ENCODE measurements around the gene ANTXR1.

ANTXR1 gene

DNA sequence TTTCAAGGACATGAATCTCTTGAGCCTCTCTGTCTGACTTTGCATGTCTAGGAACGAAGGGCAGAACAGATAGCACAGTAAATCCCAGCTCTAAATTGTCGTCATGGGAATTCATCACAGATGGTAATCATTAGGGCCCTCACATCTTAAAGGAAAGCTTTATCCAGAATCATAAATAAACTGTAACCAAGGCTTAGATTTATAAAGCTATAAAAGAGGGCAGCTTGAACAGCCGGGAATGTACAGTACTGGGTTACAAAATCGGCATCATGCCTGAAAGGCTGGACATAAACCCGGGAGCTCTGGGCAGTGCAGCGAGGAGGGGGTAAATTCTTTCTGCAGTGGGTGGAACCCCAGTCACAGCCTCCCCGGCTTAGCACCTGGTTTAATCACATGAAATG, 229.7 kb downstream of the ANTXR1 start:
- DNase-seq = no peak
- no peaks in the 10 kb centered on the region for H3K27me3 ChIP-seq
- H3K36me3 ChIP-seq = no peaks in the 10 kb centered on the region

DNA sequence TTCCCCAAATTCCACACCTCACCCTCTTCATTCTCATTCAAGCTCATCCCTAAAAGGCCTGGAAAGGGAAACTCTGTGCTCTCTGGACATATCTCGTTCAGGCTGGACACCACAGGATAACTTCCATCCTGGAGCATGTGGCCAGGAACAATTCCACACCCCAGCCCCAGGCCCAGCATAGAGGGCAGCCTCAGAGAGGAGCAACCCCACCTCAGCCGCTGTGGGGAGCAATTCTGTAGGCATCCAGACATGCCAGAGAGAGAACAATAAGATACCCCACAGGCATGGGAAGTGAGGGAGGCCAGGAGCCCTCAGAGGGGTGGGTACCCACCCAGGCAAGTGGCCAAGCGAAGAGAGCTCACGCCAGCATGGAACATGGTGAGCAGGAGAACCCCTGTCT, 230.7 kb downstream of the ANTXR1 start:
- Histone ChIP-seq H3K27me3 (no peaks in the 10 kb centered on the region), H3K4me3 (ENCODE audit: low read depth, low read length) (no peak overlapping the region), H3K36me3 (no peaks in the 10 kb centered on the region), H3K4me1 (no peaks in the 10 kb centered on the region), H3K9me3 (no peaks in the 10 kb centered on the region)
- TF ChIP-seq, protein P1, sequence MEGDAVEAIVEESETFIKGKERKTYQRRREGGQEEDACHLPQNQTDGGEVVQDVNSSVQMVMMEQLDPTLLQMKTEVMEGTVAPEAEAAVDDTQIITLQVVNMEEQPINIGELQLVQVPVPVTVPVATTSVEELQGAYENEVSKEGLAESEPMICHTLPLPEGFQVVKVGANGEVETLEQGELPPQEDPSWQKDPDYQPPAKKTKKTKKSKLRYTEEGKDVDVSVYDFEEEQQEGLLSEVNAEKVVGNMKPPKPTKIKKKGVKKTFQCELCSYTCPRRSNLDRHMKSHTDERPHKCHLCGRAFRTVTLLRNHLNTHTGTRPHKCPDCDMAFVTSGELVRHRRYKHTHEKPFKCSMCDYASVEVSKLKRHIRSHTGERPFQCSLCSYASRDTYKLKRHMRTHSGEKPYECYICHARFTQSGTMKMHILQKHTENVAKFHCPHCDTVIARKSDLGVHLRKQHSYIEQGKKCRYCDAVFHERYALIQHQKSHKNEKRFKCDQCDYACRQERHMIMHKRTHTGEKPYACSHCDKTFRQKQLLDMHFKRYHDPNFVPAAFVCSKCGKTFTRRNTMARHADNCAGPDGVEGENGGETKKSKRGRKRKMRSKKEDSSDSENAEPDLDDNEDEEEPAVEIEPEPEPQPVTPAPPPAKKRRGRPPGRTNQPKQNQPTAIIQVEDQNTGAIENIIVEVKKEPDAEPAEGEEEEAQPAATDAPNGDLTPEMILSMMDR (IDR thresholded peaks at IDR 0.05; ENCODE audit: low read depth, low read length) = no peak
- no peak for DNase-seq

More for the DNA sequence above, 229.7 kb downstream of the ANTXR1 start:
- Histone ChIP-seq H3K9me3 (no peaks in the 10 kb centered on the region), H3K4me1 (no peaks in the 10 kb centered on the region), H3K4me3 (ENCODE audit: low read depth, low read length) (no peak overlapping the region)
- TF ChIP-seq, protein P1 (IDR thresholded peaks at IDR 0.05; ENCODE audit: low read depth, low read length) = no peak

DNA sequence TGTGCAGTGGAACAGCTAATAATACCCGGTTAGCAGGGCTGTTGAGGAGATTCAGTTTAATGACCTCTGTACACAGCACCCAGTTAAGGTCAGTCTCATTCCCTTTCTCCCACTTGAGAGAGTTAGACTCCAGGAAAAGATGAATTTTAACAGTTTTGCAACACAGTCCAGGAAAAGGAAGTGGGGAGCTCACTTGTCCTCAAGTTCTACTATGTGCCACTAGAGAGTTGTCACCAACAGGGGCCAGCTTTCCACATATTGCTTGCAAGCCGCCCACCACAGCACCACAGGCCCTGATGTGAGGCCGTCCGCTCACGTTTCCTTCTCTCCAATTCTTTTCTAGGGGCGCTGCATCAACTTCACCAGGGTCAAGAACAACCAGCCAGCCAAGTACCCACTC, 231.9 kb downstream of the ANTXR1 start:
- TF ChIP-seq, protein P1 (IDR thresholded peaks at IDR 0.05; ENCODE audit: low read depth, low read length) = no peak
- H3K9me3 ChIP-seq = no peaks in the 10 kb centered on the region
- H3K36me3 ChIP-seq = no peaks in the 10 kb centered on the region
- no peaks in the 10 kb centered on the region for H3K4me1 ChIP-seq
- DNase-seq = no peak
- H3K27me3 ChIP-seq = no peaks in the 10 kb centered on the region
- no peak overlapping the region for H3K4me3 ChIP-seq (ENCODE audit: low read depth, low read length)

DNA sequence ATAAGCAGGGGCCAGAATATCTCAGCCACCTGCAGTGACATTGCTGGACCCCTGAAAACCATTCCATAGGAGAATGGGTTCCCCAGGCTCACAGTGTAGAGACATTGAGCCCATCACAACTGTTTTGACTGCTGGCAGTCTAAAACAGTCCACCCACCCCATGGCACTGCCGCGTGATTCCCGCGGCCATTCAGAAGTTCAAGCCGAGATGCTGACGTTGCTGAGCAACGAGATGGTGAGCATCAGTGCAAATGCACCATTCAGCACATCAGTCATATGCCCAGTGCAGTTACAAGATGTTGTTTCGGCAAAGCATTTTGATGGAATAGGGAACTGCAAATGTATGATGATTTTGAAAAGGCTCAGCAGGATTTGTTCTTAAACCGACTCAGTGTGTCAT, 234.6 kb downstream of the ANTXR1 start:
- no peaks in the 10 kb centered on the region for H3K9me3 ChIP-seq
- no peaks in the 10 kb centered on the region for H3K36me3 ChIP-seq
- no peak overlapping the region for H3K4me3 ChIP-seq (ENCODE audit: low read depth, low read length)
- no peaks in the 10 kb centered on the region for H3K27me3 ChIP-seq
- TF ChIP-seq, protein P1 (IDR thresholded peaks at IDR 0.05; ENCODE audit: low read depth, low read length) = no peak
- H3K4me1 ChIP-seq = no peaks in the 10 kb centered on the region
- no peak for DNase-seq

DNA sequence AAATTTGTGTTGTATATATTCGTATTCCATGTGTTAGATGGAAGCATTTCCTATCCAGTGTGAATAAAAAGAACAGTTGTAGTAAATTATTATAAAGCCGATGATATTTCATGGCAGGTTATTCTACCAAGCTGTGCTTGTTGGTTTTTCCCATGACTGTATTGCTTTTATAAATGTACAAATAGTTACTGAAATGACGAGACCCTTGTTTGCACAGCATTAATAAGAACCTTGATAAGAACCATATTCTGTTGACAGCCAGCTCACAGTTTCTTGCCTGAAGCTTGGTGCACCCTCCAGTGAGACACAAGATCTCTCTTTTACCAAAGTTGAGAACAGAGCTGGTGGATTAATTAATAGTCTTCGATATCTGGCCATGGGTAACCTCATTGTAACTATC, 235.3 kb downstream of the ANTXR1 start:
- Histone ChIP-seq H3K4me3 (ENCODE audit: low read depth, low read length) (no peak overlapping the region), H3K4me1 (no peaks in the 10 kb centered on the region), H3K36me3 (no peaks in the 10 kb centered on the region), H3K9me3 (no peaks in the 10 kb centered on the region), H3K27me3 (no peaks in the 10 kb centered on the region)
- DNase-seq = no peak
- TF ChIP-seq, protein P1 (IDR thresholded peaks at IDR 0.05; ENCODE audit: low read depth, low read length) = no peak

DNA sequence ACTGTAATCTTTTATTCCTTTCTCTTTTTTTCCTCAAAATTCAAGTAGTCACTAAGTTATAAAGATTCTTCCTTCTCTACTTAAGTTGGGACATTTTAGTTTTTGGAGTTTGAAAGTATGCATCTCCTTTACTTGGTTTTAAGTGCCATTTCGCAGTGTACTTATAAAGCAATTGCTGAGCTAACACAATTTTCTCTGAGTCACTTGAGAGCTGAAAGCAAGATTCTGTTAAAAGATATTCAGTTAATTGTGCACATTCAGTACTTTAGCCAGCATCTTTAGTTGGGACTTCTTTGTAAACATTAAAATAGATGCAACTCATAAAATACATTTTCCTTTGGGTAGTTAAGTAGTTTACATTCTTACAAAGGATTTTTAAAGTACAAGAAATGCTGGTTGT, 238.0 kb downstream of the ANTXR1 start:
- Histone ChIP-seq H3K36me3 (no peaks in the 10 kb centered on the region), H3K27me3 (no peaks in the 10 kb centered on the region), H3K9me3 (no peaks in the 10 kb centered on the region), H3K4me3 (ENCODE audit: low read depth, low read length) (no peak overlapping the region), H3K4me1 (no peaks in the 10 kb centered on the region)
- TF ChIP-seq, protein P1 (IDR thresholded peaks at IDR 0.05; ENCODE audit: low read depth, low read length) = no peak
- DNase-seq = no peak

Measured in BE2C (cell line).